GM21360 (cell line): ENCODE data around the gene ID1.
A peak's percentile ranks its signal among the peaks of the same experiment; 100 is the strongest.
"Not testable (repeated sequence)": the region's sequence is repeated elsewhere in the genome, so short reads cannot be mapped to it uniquely, and the experiment has no call there.

ENCODE experiments used
- ATAC-seq: cut with Tn5 transposase; IDR thresholded peaks from one replicate; pipeline ENCODE4 v1.9.1; 2021; ENCODE audit warnings: mild to moderate bottlenecking, moderate library complexity; ENCODE audit not compliant: unreplicated experiment

ID1 gene

DNA sequence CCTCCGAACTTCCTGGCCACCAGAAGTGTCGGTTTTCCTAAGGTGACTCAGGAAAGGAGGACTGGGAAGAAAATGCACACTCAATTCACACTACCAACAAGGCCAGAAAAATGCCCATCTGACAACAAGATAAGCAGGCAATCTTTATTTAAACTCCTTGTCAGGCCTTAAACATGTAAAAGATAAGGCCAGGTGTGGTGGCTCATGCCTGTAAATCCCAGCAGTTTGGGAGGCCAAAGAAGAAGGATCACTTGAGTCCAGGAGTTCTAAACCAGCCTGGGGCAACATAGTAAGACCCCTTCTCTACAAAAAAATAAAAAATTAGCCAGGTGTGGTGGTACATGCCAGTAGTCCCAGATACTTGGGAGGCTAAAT, 7.6 kb upstream of the ID1 start:
- no peak for ATAC-seq

DNA sequence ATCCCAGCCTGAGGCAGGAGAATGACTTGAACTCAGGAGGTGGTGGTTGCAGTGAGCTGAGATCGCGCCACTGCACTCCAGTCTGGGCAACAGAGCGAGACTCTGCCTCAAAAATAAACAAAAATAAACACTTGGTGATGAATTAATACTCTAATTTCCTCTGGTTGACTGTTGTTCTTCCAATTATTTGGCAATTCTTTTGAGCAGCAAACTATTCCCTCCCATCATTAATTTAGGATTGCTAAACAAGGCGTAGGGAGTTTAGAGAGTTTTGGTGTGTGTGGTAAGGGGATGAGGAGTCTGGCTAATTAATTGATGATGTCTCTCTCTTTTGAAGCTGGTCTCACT, 2.7 kb upstream of the ID1 start:
- ATAC-seq, result no peak

DNA sequence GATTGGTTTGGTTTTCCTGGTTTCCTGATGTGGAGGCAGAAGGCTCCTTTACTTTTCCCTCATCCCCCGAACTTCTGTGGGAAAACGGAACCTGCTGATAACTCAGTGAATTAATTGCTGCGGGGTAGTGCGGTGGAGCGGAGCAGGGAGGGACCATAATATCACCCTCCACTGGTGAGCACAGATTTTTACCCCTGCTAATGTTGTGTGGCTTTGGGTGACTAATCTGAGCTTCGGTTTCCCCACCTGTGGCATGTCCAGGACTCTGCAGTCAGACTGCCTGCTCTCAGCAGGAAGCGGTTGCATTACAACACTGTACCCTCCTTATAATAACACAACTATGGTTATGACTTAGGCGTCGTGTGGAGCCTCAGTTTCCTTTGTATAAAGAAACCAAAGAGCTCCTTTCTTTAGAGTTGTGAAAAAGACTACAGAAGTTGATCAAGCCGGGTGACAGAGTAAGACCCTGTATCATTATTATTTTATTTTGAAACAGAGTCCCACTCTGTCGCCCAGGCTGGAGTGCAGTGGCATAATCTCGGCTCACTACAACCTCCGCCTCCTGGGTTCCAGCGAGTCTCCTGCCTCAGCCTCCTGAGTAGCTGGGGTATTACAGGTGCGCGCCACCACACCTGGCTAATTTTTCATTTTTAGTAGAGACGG, 2.2 kb upstream of the ID1 start:
- ATAC-seq, result peak; percentile 54

DNA sequence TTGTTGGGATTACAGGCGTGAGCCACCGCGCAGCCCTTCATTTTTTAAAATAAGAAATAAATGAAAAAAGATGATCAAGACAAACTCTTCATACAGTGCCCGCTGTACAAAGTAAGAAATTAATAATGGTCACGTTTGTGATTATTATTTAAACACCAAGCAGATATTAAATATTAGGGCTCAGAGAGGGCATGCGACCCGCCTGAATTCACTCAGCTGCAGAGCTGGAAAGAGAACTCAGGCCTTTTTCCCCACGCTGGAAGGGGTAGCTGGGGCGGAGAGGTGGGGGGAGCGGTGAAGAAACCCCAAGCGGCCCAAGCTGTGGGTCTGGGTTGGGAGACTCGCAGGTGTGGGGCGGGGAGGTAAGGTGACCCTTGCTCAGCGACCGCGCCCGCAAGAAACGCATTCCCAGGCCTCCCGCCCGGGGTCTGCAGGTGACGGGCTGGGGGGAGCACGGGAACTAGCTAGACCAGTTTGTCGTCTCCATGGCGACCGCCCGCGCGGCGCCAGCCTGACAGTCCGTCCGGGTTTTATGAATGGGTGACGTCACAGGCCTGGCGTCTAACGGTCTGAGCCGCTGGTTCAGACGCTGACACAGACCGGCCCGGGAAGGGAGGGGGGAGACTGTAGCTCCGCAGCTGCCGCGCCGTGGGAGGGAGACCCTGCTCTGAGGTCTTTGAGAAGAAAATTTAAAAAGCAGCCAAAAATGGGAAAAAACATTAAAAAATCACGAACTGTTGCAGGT, 1.1 kb upstream of the ID1 start:
- ATAC-seq, result peak; percentile 59

DNA sequence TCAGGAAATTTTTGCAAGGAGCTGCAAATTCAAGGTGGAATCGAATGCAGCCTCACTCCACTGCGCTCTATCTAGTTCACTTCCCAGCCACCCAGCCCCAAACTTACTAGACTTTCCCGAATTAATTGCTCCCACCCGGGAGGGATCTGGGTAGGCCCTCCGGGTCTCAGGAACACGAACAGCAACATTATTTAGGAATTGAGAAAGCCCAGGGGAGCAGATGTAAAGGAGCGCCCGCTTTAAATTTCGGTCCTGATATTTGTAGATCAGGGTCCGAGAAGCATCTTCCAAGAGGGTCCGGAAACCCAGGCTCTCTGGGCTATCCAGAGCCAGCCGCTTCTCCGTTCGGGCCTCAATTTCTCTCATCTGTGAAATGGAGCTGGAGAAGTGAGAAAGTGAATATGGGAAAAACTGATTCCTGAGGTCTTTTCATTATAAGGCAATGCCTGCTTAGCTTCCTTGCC, 490 bp upstream of the ID1 start:
- ATAC-seq, result no peak

DNA sequence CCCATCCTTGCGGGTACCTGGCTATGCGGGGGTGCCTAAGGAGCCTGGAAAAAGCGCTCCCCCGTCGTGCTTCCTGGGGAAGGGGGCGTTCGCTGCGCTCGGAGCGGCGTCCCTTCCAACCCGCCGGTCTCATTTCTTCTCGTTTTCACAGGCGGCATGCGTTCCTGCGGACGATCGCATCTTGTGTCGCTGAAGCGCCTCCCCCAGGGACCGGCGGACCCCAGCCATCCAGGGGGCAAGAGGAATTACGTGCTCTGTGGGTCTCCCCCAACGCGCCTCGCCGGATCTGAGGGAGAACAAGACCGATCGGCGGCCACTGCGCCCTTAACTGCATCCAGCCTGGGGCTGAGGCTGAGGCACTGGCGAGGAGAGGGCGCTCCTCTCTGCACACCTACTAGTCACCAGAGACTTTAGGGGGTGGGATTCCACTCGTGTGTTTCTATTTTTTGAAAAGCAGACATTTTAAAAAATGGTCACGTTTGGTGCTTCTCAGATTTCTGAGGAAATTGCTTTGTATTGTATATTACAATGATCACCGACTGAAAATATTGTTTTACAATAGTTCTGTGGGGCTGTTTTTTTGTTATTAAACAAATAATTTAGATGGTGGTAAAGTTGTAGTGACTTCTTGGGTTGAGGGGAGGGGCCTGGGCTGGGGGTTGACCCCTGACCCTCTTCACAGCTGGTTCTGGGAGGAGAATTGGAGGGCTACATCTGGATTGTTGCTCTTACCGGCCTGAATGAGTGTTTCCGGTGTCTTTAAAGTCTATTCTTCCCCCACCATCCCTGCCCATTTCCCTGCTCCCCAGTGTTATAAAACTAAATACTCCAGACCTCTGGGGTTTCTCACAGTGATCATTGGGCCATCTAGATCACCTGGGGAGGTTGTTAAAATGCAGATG, 1.1 kb downstream of the ID1 start:
- ATAC-seq, result no peak

DNA sequence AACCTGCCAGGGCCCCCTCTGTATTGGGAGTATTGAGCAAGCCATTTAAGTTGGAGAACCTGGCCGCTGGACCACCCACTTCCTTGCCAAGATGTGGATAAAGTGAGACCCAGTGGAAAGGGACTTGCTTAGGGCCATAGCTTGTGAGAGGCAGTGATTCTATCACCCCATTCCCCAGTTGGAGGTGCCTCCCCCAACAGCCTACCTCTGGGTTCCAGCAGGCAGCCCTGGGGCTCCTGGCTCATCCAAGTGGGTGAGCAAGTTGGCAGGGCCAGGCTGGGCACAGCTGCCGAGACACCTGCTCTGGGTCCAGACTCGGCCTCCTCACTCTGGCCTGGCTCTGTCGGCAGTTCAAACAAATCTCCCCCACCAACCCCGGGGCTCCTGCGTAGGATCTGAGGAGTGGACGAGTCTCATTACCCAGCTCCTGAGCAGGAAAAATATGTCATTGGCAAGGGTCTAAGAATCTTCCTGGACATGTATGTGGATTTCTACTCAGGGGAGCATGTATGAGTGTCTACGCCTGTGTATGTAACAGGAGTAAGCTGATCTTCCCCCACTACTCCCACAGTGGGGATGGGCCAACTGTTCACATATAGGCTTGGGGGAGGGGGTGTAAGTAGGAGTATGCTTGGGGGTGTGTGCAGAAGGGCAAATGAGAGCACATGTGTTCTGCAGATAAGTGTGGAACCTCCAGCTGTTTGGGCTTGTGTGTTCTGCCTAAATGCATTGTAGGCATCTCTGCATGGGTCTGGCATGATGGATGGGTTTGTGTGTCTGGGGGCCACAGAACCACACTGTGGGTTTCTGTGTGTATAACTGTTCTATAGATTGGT, 1.9 kb downstream of the ID1 start:
- ATAC-seq, result no peak

DNA sequence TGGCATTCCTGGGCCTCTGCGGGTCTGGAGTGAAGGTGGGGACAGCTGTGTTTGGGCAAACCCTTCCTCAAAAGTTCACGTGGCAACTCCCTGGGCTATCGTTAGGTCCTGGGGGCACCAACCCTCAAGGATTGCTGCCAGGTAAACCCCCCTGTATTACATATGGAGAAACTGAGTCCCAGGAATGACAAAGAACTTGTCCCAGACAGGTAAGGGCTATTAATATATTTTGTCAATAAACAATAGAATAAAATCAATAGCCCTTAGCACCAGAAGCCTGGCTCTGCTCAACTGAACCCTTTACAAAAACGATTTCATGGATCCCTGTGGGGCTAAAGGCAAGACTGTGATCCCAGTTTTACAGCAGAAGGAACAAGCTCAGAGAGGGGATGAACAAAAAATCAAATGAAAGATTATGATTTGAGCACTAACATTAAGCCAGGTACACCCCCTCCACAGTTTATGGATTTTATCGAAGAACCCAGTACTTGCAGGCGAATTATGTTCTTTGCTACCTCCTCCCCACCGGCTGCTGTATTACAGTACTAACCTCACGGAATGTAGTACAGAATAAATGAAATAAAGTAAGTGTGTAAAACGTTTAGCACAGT, 2.7 kb downstream of the ID1 start:
- ATAC-seq, result no peak

DNA sequence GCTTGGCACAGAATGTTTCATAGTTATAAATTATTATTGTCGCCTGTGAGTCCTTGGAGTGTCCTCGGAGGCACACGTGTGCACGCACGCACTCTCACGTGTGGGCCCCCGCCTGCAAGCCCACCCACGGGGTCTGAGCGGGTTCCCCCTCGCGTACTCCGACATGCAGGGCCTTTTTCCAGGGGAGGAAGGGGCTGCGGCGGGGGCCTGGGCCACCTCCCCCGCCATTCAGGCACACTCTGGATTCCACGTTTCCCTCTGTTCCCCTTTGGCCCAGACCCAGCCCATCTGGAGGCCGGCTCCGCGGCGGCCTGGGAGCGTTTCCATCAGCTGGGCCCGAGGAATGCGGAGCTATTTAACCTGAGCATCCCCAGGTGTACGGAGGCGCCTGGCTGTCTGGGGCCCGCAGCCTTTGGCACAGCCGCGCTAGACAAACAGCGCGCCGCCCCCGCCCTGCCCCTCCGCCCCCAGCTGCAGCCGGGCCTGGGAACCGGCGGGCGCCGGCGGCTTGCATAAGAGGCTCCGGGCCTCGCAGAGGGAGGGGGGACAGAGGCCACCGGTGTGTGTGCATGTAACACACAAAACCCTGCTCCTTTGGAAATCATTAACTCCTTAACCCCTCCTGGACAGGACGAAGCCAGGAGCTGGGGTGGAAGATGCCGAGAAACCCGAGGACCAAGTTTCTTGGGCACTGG, 3.3 kb downstream of the ID1 start:
- ATAC-seq, result no peak

DNA sequence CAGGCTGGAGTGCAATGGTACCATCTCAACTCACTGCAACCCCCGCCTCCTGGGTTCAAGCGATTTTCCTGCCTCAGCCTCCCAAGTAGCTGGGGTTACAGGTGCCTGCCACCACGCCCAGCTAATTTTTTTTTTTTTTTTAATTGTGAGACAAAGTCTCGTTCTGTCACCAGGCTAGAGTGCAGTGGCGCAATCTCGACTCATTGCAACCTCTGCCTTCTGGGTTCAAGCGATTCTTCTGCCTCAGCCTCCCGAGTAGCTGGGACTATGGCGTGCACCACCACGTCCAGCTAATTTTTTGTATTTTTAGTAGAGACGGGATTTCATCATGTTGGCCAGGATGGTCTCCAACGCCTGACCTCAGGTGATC, 7.2 kb downstream of the ID1 start:
- not testable (repeated sequence) for ATAC-seq

DNA sequence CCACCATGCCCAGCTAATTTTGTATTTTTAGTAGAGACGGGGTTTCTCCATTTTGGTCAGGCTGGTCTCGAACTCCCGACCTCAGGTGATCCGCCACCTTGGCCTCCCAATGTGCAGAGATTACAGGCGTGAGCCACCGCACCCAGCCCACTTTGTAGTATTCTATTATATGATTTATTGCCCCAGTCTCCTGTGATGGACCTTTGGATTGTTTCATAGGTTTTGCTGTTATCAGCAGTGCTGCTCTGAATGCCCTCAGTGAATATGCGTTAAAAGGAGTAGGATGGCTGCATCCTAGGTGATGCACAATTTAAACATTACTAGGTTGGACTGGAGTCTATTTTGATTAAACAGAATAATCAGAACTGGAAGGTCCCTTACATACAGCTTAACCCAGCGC, 10.3 kb downstream of the ID1 start:
- ATAC-seq, result no peak

DNA sequence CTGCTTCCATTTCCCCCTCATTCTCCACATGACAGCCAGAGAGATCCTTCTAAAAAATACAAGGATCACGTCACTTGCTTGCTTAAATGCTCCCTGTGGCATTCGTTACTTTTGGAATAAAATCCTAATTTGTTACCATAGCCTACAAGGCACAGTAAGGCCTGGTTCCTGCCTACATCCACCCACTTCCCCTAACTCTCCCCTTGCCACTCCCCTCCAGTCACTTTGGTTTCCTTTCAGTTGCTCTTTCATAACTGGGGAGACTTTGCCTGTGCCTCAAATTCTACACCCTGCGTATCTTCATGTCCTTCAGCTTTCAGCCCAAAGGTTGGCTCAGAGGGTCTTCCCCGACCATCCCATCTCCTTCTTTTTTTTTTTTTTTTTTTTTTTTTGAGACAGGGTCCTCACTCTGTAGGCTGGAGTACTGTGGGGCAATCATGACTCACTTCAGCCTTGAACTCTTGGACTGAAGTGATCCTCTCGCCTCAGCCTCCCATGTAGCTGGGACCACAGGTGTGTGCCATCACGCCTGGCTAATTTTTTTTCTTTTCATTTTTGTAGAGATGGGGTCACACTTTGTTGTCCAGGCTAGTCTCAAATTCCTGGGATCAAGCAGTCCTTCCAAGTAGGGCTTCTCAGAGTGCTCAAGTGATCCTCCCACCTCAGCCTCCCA, 12.5 kb downstream of the ID1 start:
- ATAC-seq, result no peak

DNA sequence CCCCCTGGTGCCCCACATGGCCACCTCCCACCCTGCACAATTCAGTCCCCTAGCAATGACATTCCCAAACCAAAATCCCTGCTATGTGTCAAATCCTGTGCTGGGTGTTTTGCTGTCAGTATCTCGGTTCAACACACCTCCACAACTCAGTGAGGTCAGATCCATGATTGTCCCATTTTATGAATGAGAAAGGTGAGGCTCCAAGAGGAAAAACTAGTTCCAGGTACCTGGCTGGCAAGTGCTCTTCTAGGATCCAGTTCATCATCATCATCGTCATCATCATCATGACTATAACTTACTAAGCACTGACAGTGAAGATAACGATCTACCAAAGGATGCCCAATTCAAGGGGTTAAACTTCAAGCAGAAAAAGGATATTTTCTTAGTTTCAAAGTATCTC, 15.2 kb downstream of the ID1 start:
- no peak for ATAC-seq

DNA sequence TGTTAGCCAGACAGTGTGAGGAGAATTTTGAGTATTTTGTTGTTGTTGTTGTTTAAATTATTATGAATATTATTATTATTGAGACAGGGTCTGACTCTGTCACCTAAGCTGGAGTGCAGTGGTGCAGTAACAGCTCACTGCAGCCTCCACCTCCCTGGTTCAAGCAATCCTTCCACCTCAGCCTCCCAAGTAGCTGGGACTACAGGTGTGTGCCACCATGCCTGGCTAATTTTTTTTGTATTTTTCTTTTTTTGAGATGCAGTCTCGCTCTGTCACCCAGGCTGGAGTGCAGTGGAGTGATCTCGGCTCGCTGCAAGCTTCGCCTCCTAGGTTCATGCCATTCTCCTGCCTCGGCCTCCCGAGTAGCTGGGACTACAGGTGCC, 18.0 kb downstream of the ID1 start:
- ATAC-seq, result not testable (repeated sequence)

DNA sequence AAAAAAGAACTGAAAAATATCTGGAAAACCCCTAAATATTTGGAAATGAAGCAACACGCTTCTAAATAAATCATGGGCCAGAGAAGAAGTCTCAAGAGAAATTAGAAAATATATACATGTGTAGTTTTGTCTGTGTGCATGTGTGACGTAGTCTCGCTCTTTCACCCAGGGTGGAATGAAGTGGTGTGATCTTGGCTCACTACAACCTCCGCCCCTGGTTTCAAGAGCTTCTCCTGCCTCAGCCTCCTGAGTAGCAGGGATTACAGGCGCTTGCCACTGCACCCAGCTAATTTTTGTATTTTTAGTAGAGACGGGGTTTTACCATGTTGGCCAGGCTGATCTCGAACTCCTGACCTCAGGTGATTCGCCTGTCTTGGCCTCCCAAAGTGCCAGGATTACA, 21.4 kb downstream of the ID1 start:
- not testable (repeated sequence) for ATAC-seq

DNA sequence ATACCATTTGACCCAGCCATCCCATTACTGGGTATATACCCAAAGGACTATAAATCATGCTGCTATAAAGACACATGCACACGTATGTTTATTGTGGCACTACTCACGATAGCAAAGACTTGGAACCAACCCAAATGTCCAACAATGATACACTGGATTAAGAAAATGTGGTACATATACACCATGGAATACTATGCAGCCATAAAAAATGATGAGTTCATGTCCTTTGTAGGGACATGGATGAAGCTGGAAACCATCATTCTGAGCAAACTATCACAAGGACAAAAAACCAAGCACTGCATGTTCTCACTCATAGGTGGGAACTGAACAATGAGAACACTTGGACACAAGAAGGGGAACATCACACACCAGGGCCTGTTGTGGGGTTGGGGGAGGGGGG, 23.0 kb downstream of the ID1 start:
- ATAC-seq, result not testable (repeated sequence)

DNA sequence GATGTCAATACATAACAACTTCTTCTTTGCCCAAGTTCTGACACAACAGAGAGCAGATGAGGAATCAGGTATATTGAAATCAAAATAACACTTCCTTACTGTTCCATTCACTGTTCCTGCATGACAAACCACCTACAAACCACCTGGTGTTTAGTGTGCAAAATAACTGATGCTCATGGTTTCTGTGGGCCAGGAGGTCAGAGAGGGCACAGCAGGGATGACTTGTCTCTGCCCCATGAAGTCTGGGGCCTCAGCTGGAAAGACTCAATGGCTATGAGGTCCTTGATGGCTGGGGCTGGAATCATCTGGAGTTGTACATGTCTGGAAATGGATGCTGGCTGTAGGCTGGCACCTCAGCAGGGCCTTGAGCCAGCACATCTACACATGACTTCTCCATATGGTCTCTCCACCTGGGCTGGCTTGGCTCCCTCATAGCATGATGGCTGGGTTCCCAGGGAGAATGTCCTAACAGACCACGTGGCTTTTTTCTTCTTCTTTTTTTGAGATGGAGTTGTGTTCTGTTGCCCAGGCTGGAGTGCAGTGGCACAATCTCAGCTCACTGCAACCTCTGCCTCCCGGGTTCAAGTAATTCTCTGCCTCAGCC, 25.2 kb downstream of the ID1 start:
- ATAC-seq, result no peak

DNA sequence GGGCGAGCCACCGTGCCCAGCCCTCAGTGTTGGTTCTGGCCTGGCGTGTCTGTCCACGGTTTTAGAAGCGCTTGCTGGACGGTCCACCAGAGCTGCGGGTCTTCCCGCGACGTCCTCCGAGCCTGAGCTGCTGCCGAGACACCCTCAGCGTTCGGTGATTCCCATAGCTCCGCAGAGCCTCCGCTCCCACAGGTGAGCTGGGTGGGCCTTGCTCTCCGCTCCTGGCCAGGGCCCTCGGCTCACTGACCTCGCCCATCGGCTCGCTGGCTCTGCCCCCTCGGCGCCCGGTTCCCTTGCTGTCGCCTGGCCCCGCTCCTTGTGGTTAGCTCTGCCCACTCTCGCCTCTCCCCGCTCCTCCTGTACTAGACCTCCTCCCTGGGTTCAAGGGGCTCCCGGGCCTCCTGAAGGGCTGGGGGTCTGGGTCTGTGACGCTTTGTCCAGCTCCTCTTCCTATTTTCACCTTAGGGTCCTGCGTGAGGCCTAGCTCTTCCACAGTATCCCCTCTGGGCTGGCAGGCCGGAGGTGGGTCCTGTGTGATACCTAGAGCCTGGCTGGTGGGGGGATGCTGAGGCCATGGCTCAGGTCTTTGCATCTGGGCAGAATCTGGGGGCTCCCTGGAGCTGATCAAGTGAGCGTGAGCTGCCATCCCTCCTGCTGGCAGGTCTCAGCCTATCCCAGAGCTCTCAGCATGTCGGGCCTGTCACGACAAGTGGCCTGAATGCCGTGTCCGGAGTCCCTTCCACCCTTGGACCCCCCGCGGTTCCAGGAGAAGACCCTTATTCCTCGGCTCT, 27.7 kb downstream of the ID1 start:
- ATAC-seq, result no peak
